SK-N-SH (cell line): ENCODE data around the gene MAP1LC3B. TPM values are rescaled to one million over a fixed set of nuclear protein-coding genes. Genes with fewer than 3 reads are reported as not detected.

Source experiments
- CTCF ChIA-PET: fragments of 300-600, 350-600 bp; formaldehyde crosslinking; extraction: SDS; loops from one replicate; lab custom pipeline; 2021; lab: Yijun Ruan, JAX
- POLR2A ChIA-PET: fragments of 350-600 bp; sonication (Branson Sonifier 250); formaldehyde crosslinking; extraction: SDS; loops from one replicate; lab custom pipeline; 2020; ENCODE audit warnings: antibody characterized with exemption, inconsistent platforms; lab: Yijun Ruan, JAX
- DNase-seq: peaks from one replicate; pipeline ENCODE4 v3.0.0; 2012
- H2AFZ ChIP-seq: fragments of 200-600 bp; sonication (generic); 2 replicates; pipeline ENCODE4 v1.8.1; 2016; ENCODE audit warnings: antibody characterized with exemption, mild to moderate bottlenecking, low read depth
- H3F3A ChIP-seq: fragments of 200-600 bp; sonication (generic); replicated peaks from 2 replicates; pipeline ENCODE3; 2016; ENCODE audit warnings: antibody characterized with exemption, mild to moderate bottlenecking; ENCODE audit not compliant: insufficient read depth
- H3K27ac ChIP-seq, 2 experiments: fragments of 200-500 bp in 1 of 2; fragments of 200-600 bp in 1 of 2; sonication (Bioruptor generic) in 1 of 2; sonication (generic), shearing (Covaris generic) in 1 of 2; 2 replicates each; pipeline versions ENCODE4 v1.5.1 to v1.6.1; 2014 to 2016; ENCODE audit warnings: low read depth in 2 of 2, inconsistent platforms in 1 of 2, low read length in 1 of 2, mild to moderate bottlenecking in 1 of 2, mixed read lengths in 1 of 2
- H3K27me3 ChIP-seq: fragments of 200-600 bp; sonication (generic), shearing (Covaris generic); 2 replicates; pipeline ENCODE4 v1.6.1; 2016; ENCODE audit warnings: mixed run types; ENCODE audit not compliant: insufficient read depth
- H3K36me3 ChIP-seq, 2 experiments: fragments of 200-500 bp in 1 of 2; fragments of 200-600 bp in 1 of 2; sonication (Bioruptor generic) in 1 of 2; sonication (generic) in 1 of 2; replicated peaks in 1 of 2; 2 replicates each; pipeline versions ENCODE3 to v1.5.1; 2014 to 2016; ENCODE audit warnings: low read length in 1 of 2, mild to moderate bottlenecking in 1 of 2; ENCODE audit not compliant: insufficient read depth in 2 of 2, control insufficient read depth in 1 of 2
- H3K4me1 ChIP-seq, 2 experiments: fragments of 200-500 bp in 1 of 2; fragments of 200-600 bp in 1 of 2; sonication (Bioruptor generic) in 1 of 2; sonication (generic), shearing (Covaris generic) in 1 of 2; 2 replicates each; pipeline versions ENCODE4 v1.5.1 to v1.6.1; 2014 to 2016; ENCODE audit warnings: low read depth in 1 of 2, low read length in 1 of 2, mixed run types in 1 of 2; ENCODE audit not compliant: insufficient read depth in 2 of 2, control insufficient read depth in 1 of 2
- H3K4me2 ChIP-seq: fragments of 200-600 bp; sonication (generic), shearing (Covaris generic); 2 replicates; pipeline ENCODE4 v1.6.1; 2017; ENCODE audit warnings: mixed run types
- H3K4me3 ChIP-seq, 2 experiments: fragments of 200-500 bp in 1 of 2; fragments of 200-600 bp in 1 of 2; sonication (Bioruptor generic) in 1 of 2; sonication (generic), shearing (Covaris generic) in 1 of 2; 2 replicates each; pipeline versions ENCODE4 v1.5.1 to v1.8.1; 2014 to 2016; ENCODE audit warnings: low read depth in 2 of 2, inconsistent platforms in 1 of 2, low read length in 1 of 2, mild to moderate bottlenecking in 1 of 2, mixed read lengths in 1 of 2, moderate library complexity in 1 of 2
- H3K79me2 ChIP-seq: fragments of 200-600 bp; sonication (generic); 2 replicates; pipeline ENCODE4 v1.8.1; 2017; ENCODE audit warnings: mild to moderate bottlenecking; ENCODE audit not compliant: insufficient read depth
- H3K9ac ChIP-seq: fragments of 200-600 bp; sonication (generic); 2 replicates; pipeline ENCODE4 v1.6.1; 2017; ENCODE audit warnings: mixed run types
- H3K9me2 ChIP-seq: fragments of 200-600 bp; sonication (generic); 2 replicates; pipeline ENCODE4 v1.6.1; 2017; ENCODE audit warnings: mixed run types
- H3K9me3 ChIP-seq: fragments of 200-600 bp; sonication (generic); 2 replicates; pipeline ENCODE4 v1.6.1; 2017; ENCODE audit warnings: mixed run types, mild to moderate bottlenecking, moderate library complexity
- H4K20me1 ChIP-seq: fragments of 200-600 bp; sonication (generic); 2 replicates; pipeline ENCODE4 v1.6.1; 2017; ENCODE audit warnings: mild to moderate bottlenecking, mixed run types; ENCODE audit not compliant: insufficient read depth
- ELF1 ChIP-seq: IDR thresholded peaks from 2 replicates; pipeline ENCODE4 v1.4.0; 2012
- EP300 ChIP-seq, 2 experiments: IDR thresholded peaks; 2 replicates each; pipeline versions ENCODE4 v1.4.0 to v1.6.1; 2012; ENCODE audit warnings: borderline replicate concordance in 1 of 2, low read depth in 1 of 2, low read length in 1 of 2
- GATA2 ChIP-seq: sonication (generic); formaldehyde crosslinking; IDR thresholded peaks from 2 replicates; pipeline ENCODE4 v1.5.0; 2020; ENCODE audit warnings: mild to moderate bottlenecking, missing genetic modification reagents
- IRF3 ChIP-seq: fragments of 150-350 bp; IDR thresholded peaks from 2 replicates; pipeline ENCODE4 v1.6.1; 2016; ENCODE audit warnings: mild to moderate bottlenecking, low read depth, low read length
- MXI1 ChIP-seq: IDR thresholded peaks from 2 replicates; pipeline ENCODE4 v1.6.1; 2012; ENCODE audit warnings: mild to moderate bottlenecking, low read depth, low read length, improper control_type of control experiment
- NFIC ChIP-seq: IDR thresholded peaks from 2 replicates; pipeline ENCODE4 v1.4.0; 2012; ENCODE audit warnings: borderline replicate concordance
- NRF1 ChIP-seq: IDR thresholded peaks from 2 replicates; pipeline ENCODE4 v1.6.1; 2012; ENCODE audit warnings: low read depth, mild to moderate bottlenecking, low read length
- POLR2AphosphoS5 ChIP-seq: IDR thresholded peaks from 2 replicates; pipeline ENCODE4 v1.6.1; 2012; ENCODE audit warnings: low read depth, low read length
- RCOR1 ChIP-seq: fragments of 150-350 bp; IDR thresholded peaks from 2 replicates; pipeline ENCODE4 v1.6.1; 2017; ENCODE audit warnings: antibody characterized with exemption, low read length
- RXRA ChIP-seq: IDR thresholded peaks from 2 replicates; pipeline ENCODE4 v1.4.0; 2012; ENCODE audit warnings: low read depth, mild to moderate bottlenecking, borderline replicate concordance
- SMC3 ChIP-seq: IDR thresholded peaks from 2 replicates; pipeline ENCODE4 v1.6.1; 2012; ENCODE audit warnings: low read depth, low read length, improper control_type of control experiment
- TEAD4 ChIP-seq: IDR thresholded peaks from 2 replicates; pipeline ENCODE4 v1.4.0; 2012; ENCODE audit warnings: mild to moderate bottlenecking, borderline replicate concordance; ENCODE audit not compliant: insufficient read depth
- USF1 ChIP-seq: IDR thresholded peaks from 2 replicates; pipeline ENCODE4 v1.4.0; 2012; ENCODE audit warnings: low read depth, borderline replicate concordance
- YY1 ChIP-seq: IDR thresholded peaks from 2 replicates; pipeline ENCODE4 v1.4.0; 2012; ENCODE audit warnings: low read depth, mild to moderate bottlenecking
- WGBS: methylation state at CpG from one replicate; pipeline ENCODE4 v1.1.6; 2017; ENCODE audit warnings: low lambda C conversion rate; 5-methylcytosine and 5-hydroxymethylcytosine counted together
- polyA plus RNA-seq, 3 experiments: library from polyadenylated mRNA; depleted of rRNA; stranded (reverse); fragments of >200 nt; gene quantifications; 2 replicates each; pipeline ENCODE4 v1.2.3, GENCODE V29; 2012
- TF ChIP-seq, protein P1 (sequence below): fragments of 200-600 bp; sonication (generic); IDR thresholded peaks from 2 replicates; pipeline ENCODE4 v1.6.1; 2017; ENCODE audit warnings: antibody characterized with exemption, mild to moderate bottlenecking, moderate library complexity
- TF ChIP-seq, protein P2 (sequence below): IDR thresholded peaks from 2 replicates; pipeline ENCODE4 v1.4.0; 2012; ENCODE audit warnings: low read depth

MAP1LC3B gene
- polyA plus RNA-seq, 1 of the 3 experiments (the other 2 are of a cell fraction), result 33.7 TPM

DNA sequence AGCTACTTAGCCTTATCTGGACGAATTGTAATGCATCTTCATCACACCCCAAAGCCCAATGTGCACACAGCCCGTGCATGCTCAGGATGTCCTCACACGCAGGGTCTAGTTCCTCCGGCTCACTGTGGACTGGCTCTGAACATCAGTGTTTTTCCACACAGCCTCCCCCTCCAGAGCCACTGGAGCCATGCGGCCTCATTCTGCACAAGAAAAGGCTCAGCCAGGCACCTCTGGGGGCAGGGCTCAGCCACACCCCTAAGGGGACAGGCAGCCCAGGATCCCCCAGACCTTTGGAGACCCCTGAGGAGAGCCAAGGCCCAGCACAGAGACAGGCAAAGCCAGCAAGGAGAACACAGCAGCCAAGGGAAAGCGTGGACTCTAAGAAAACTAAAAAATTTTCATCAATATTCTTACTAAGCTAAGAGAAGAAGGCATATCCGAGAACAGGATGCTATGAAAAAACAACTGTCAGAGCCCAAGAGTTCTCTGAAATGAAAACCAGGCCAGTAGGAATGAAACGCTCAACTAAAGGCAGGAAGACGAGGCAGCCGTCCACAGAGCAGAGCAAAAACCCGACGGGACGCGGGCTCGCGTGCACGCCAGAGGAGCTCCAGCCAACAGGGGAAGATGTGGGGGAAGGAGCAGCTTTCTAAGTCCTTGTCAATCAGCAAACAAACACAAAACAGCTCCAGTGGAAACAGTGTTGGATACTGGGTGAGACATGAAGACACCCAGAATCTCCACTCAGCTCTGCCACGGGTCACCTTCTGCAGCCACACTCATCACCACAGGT, 34.5 kb downstream of the MAP1LC3B start:
- POLR2A ChIA-PET, result no interaction called here
- 95% methylated on average over 17 of the region's 18 CpGs for WGBS
- peaks cover 0 to 2% of the 10 kb centered on the region in 2 experiments; a peak in 1 of 4 replicates for H3K4me1 ChIP-seq

More for the DNA sequence above, 34.5 kb downstream of the MAP1LC3B start:
- peaks cover 21% of the 10 kb centered on the region; the same call in 1 of the 2 replicates for H3K79me2 ChIP-seq
- H3K9me2 ChIP-seq, result no peaks in the 10 kb centered on the region
- no peak for TF ChIP-seq RXRA
- TF ChIP-seq YY1, result no peak
- TF ChIP-seq NFIC, result no peak
- TF ChIP-seq GATA2 (CRISPR knock-in tag), result no peak
- TF ChIP-seq NRF1, result no peak
- TF ChIP-seq TEAD4, result no peak
- TF ChIP-seq, protein P1, sequence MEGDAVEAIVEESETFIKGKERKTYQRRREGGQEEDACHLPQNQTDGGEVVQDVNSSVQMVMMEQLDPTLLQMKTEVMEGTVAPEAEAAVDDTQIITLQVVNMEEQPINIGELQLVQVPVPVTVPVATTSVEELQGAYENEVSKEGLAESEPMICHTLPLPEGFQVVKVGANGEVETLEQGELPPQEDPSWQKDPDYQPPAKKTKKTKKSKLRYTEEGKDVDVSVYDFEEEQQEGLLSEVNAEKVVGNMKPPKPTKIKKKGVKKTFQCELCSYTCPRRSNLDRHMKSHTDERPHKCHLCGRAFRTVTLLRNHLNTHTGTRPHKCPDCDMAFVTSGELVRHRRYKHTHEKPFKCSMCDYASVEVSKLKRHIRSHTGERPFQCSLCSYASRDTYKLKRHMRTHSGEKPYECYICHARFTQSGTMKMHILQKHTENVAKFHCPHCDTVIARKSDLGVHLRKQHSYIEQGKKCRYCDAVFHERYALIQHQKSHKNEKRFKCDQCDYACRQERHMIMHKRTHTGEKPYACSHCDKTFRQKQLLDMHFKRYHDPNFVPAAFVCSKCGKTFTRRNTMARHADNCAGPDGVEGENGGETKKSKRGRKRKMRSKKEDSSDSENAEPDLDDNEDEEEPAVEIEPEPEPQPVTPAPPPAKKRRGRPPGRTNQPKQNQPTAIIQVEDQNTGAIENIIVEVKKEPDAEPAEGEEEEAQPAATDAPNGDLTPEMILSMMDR, result no peak
- TF ChIP-seq POLR2AphosphoS5, result no peak
- TF ChIP-seq, protein P2, sequence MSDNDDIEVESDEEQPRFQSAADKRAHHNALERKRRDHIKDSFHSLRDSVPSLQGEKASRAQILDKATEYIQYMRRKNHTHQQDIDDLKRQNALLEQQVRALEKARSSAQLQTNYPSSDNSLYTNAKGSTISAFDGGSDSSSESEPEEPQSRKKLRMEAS, result no peak
- no peak for TF ChIP-seq MXI1
- TF ChIP-seq USF1, result no peak
- TF ChIP-seq EP300 (IDR thresholded peaks at IDR 0.05; ENCODE audit: borderline replicate concordance in 1 of 2, low read depth in 1 of 2, low read length in 1 of 2), result no peak
- TF ChIP-seq SMC3, result no peak
- TF ChIP-seq RCOR1, result no peak
- no peak for TF ChIP-seq IRF3
- TF ChIP-seq ELF1, result no peak
- no peak overlapping the region for H3K27ac ChIP-seq
- DNase-seq, result no peak
- CTCF ChIA-PET, result interaction anchor here (0.9 to 1.9 kb wide), 4 partner anchors 10 to 42 kb away, joined by 3 to 12 read pairs (median 3); no protein-coding TSS in a partner anchor
- no peaks in the 10 kb centered on the region for H3K27me3 ChIP-seq
- no peak overlapping the region for H3K4me2 ChIP-seq
- H3K4me3 ChIP-seq, result no peak overlapping the region
- no peak overlapping the region for H3K9ac ChIP-seq
- H4K20me1 ChIP-seq, result peaks cover 36% of the 10 kb centered on the region
- H3K36me3 ChIP-seq, result peaks cover 12 to 23% of the 10 kb centered on the region in 2 experiments
- H3F3A ChIP-seq, result no peaks in the 10 kb centered on the region
- no peaks in the 10 kb centered on the region for H3K9me3 ChIP-seq
- H2AFZ ChIP-seq, result no peak overlapping the region
